ENCODE data around the gene INTS2.
"Not testable (repeated sequence)": the region's sequence is repeated elsewhere in the genome, so short reads cannot be mapped to it uniquely, and the experiment has no call there.

The INTS2 gene

DNA sequence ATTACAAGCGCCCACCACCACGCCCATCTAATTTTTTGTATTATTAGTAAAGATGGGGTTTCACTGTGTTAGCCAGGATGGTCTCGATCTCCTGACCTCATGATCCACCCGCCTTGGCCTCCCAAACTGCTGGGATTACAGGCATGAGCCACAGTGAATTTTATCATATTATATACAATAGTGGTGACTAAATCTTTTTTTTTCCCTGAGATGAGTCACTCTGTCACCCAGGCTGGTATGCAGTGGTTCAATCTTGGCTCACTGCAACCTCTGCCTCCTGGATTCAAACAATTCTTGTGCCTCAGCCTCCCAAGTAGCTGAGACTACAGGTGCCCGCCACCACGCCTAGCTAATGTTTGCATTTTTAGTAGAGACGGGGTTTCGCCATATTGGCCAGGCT is 41.9 kb downstream of the INTS2 start:
- not testable (repeated sequence) for DNase-seq

DNA sequence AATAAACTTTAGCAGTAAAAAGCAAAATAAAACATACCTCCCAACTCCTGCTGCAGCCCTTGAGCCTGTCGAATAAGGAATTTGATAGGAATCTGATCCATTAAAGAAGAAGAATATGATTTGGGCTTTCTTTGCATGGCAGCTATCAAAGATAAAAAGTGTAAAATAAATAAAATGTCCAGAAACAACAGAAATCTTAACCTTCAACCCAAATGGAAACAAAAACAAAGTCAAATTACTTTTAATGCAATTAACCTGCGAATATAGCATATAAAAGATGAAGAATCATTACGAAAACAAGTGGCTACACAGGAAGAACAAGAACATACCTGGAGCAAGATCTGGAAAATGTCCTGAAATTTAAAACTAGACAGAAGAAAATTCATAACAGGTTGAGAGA is 42.9 kb downstream of the INTS2 start:
- no peak for DNase-seq

DNA sequence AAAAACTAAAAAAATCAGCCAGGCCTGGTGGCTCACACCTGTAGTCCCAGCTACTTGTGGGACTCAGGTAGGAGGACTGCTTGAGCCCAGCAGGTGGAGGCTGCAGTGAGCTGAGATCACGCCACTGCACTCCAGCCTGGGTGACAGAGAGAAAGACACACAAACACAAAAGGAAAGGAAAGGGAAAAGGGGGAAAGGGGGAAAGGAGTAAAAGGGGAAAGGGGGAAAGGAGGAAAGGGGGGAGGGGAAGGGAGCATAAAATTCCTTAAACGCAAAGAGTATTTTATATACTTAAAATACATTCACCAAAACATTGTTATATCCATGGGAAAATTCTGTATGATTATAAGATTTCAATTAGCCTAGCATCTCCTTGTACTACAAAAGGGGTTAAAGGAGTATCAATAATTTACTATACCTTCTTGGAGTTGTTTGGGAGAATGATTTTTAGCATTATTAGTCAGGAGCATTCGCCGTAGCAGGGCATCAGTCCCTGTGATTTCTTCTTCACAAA is 47.1 kb downstream of the INTS2 start:
- DNase-seq = no peak

DNA sequence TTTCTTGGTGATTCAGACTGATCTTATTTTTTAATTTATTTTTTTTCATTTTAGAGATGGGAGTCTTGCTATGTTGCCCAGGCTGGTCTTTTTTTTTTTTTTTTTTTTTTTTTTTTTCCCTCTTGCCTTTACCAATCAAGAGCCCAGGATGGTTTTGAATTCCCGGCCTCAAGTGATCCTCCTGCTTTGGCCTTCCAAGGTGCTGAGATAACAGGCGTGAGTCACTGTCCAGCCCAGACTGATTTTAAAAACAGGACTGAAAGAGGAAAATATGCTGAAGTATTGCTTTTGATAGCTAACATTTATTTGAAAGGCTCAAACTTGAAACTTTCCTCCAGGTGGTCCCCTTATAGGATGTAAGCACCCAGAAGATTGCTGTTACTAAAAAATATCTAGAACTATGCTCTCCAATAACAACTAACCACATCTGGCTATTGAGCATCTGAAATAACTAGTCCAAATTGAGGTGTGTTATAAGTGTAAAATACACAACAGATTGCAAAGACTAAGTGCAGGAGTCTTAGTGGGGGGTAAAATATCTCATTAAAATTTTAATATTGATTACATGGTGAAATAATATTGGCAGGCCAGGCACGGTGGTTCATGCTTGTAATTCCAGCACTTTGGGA is 48.7 kb downstream of the INTS2 start:
- DNase-seq = no peak

DNA sequence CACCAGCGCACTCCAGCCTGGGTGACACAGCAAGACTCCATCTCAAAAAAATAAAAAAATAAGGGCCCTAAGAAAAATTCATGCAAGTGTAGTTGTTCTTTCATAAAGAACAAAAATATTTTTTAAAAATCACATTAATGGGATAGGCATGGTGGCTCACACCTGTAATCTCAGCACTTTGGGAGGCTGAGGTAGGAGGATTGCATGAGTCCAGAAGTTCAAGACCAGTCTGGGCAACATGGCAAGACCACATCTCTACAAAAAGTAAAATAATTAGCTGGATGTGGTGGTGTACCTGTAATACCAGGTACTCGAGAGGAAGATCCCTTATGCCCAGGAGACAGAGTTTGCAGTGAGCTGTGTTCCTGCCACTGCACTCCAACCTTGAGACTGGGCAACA is 49.3 kb downstream of the INTS2 start:
- DNase-seq = no peak

DNA sequence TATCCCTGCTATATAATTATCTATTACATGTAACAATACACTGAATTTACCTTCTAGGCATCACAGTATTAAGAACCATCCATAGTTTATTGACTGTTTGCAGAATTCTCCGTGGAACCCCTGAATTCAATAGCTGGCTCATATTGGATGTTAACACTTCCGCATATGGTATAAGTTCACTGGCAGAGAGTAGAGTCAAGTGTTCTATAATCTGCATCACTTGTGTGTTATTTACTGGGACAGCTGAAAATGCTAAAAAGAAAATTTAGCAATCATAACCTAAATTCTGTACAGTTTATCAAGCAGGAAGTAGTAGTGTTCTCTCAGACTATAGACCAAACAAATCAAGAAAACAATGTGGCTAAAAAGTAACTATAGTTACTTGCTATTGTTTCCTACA is 49.9 kb downstream of the INTS2 start:
- DNase-seq = no peak

DNA sequence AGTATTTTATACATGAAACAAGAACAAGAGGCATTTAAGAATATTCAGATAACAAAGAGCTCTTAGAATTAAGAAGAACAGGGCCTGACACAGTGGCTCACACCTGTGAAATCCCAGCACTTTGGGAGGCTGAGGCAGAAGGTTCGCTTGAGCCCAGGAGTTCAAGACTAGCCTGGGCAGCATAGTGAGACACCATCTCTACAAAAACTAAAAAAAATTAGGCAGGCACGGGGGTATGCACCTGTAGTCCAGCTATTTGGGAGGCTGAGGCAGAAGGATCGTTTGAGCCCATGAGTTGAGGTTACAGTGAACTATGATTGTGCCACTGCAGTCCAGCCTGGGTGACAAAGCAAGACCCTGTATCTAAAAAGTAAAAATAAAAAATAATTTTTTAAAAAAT is 52.0 kb downstream of the INTS2 start:
- no peak for DNase-seq

DNA sequence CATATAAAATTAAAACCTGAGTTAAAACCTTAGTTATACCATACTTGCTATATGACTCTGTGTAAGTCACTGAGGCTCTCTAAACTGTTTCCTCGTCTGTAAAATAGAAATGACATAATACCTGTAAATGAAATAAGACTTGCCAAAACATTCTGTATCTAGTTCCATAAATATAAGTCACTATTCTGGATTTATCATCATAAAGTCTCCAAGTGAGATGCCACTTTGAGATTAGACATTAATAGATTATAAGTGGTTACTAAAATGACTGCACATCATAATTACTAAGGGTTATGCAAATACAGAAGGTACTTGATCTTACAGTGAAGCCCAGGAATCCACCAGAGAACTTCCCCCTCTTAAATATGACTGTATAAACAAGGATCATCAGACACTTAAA is 52.5 kb downstream of the INTS2 start:
- DNase-seq = no peak

DNA sequence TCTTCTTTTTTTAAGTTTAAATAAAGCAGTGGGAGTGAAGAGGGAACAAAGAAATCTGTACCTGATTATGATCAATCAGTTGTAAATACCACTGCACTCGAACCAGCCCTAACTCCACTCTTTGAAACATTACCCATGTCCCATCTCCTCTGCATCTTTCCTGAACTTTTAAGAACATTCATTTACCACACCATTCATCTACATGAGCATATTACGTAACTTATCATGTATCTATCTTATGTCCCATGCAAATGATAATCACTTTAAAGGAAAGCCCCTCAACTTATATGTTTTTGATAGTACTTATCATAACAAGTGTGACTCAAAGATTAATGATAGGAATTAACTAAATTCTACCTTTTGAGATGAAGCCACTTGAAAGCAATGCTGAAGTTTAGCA is 53.7 kb downstream of the INTS2 start:
- DNase-seq = no peak

DNA sequence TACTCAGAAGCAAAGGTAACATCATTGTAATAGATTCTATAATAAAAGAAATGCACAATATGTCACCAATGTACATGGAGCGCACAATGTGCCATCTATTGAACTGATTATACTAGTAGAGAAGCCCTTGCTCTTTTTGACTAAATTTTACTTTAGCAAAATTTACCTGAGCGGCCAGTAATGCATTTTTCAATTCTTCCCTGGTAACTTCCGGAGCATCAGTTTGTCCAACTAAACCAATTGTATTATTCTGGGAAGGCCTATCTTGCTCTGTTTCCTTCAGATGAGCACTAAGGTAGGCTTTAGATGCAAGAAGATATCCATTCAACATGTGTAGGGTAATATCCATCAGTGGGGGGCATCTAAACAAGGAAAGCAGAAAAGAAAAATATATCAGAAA is 55.7 kb downstream of the INTS2 start:
- DNase-seq = no peak

DNA sequence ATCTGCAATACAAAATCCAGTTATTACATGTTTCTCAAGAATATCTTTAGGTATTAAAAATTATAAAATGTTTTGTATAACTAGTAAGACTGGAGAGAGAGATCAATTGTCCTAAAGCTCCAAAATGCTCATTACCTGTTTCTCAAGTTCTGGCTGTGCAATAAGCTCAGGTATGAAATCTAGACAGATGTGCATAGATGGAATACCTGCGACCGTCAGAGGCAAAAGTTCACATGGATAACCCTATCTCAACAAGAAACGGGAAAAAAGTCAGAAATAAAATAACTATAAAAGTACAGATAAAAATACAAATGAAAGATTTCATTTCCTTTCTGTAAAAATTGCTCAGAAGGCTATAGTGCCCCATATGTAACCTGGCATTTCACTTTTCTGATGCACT is 58.6 kb downstream of the INTS2 start:
- no peak for DNase-seq

DNA sequence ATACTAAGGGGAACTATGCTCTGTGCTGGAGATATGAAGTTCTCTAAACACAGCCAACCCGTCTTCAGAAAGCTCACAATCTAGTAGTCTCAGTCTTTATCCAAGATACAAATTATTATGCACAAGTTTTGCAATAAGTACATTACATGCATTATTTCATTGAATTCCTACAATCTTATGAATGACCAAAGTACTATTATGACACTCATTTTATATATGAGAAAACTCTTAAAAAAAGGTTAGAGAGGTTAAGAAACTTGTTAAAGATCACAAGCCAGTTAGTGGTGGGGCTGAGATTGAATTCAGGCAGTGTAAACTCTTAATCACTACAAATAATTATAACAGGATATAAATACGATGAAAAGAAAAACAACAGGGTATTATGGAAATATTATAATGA is 59.7 kb downstream of the INTS2 start:
- DNase-seq = no peak

DNA sequence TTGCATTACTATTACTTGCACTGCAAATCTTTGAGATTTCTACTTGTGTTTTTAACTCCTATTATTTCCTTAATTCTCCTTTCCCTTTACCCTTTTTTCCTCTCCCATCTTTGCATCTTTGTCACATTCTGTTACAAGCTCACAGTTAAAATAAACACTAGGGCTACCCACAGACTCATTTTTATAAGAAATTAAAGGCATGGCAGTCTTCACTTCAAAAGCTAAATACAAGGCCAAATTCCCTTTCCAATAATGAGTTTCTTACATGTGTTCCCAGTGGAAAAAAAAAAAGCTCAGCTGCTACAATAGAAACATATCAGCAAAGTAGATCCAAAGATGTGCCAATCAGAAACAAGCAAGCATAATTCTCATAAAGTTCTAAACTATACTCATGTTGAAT is 60.7 kb downstream of the INTS2 start:
- DNase-seq = no peak

DNA sequence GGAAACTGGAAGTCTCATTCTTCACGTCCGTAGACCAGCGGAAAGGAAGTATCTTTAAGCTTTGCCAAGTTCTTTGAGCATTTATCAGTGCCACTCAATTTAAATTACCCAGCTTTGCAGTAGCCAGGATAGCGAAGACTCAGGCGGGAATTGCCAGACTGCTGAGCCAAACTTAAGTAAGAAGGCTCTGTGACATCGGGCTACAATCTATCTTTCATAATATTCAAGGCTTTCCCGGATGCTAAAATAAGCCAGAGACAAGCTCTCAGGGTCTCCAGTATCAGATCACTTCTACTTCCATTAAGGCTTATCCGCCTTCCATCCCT is 64.0 kb downstream of the INTS2 start:
- DNase-seq = no peak

DNA sequence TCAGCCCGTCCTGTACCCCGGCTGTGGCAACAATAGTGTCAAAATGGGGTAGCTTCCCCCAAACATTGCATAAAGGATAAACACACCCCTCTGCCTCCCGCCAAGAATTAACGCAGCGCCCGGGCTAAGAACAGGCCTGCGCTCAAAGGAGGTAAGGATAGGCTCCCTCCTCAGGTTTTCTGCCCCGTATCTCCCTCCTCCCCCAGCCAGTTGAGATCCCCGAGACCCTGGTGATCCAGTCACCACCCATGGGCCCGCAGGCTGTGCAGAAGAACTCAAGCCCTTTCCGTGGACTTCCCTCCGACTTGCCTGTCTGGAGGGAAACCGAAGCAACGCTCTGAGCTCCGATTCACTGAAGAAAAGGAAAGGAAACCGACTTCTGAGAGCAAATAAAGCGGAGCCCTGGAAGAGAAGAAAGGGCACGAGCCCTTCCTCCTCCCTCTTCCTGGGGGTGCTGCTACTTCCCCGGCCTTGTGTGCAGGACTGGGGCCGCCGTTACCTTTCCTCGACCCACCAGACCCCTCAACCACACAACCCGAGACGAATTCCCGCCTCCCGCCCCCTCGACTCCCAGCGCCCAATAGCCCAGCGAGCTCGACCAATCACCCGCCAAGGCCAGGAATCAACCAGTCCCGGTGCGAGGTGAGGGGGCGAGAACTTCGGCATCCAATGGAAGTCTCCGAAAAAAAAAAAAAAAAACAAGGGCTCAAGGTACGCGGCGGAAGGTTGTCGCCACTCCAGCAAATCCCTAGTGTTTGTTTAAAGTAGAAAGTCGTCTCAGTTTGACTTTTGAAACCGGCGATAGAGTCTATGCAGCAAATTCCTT is 64.6 kb downstream of the INTS2 start, which contains the start of gene BRIP1:
BRIP1 (minus strand) TSS at position 554 of the 826 bp plus-strand sequence. CDS start 1,989 bp downstream, outside the sequence.
- DNase-seq = peak; percentile 78

DNA sequence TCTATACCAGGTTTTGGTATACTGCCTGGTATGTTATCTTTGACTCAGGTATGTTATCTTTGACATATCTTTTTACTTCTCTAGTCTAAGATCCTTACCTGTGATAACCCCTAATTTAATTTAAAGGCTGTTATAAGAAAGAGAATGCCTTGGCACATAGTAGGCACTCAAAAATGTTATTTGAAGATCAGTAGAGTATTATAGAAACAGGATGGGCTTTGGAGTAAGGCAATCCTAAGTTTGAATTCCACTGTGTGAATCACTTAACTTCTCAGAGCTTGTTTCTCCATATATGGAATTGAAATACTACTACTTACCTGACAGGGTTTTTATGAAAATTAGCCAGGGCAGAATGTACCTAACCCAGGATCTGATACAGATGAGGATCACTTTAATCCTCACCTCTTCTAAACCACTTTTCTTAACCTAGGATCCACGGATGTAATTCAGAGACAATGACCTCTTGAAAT is 65.6 kb downstream of the INTS2 start:
- no peak for DNase-seq

DNA sequence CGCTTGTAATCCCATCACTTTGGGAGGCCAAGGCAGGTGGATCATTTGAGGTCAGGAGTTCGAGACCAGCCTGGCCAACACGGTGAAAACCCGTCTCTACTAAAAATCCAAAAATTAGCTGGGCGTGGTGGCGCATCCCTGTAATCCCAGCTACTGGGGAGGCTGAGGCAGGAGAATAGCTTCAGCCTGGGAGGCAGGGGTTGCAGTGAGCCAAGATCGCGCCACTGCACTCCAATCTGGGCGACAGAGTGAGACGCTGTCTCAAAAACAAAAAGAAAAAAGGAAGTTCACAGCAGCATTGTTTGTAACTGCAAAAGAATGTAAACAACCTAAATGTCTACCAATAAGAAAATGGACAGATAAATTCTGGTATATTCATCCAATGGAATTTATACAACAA is 67.4 kb downstream of the INTS2 start:
- DNase-seq = not testable (repeated sequence)

DNA sequence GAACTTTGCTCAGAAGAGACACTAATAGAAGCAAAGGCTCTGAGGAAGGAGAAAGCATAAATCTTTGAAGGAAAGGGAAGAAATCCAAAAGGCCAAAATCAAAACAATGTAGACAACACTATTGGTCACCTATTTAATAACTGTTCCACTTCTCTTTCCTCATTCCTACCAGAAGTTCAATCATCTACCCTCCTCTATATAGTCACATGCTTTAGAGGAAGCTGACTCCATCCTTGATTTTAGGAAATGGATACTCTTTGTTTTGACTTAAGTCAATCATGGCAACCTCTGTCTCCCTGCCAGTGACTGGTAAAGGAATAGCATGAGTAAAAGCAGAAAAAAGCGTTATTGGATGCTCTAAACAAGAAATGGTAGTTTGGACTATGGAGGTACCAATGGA is 71.7 kb downstream of the INTS2 start:
- no peak for DNase-seq

DNA sequence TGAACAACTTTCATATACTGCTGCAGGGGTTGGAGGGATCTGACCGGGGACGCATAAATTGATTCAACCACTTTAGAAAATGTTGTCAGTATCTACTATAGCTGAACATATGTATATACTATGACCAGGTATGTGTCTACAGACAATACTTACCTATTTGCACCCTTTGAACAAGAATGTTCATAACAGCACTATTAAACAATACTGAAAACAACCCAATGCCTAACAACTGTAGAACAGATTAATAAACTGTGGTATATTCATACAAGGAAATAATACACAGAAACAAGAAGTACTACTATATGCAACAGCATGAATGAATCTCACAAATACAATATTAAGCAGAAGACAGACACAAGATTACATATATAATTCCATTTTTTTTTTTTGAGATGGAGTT is 74.9 kb downstream of the INTS2 start:
- no peak for DNase-seq

DNA sequence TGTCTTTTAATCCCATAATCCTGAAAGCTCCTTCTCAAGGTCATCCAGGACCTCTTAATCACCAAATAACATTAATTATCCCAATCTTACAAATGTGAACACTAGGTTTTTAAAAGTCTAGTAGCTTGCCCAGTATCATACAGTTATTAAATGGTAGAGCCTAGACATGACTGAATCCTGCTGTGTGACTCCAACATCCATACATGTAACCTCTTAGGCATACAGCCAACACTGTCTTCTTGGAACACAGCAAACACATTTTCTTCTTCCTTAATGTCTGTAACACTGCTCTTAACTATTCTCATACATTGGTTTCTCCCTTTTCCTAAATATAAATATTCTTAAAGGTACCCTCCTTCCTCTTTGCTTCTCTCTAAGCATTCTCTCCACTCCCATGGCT is 78.1 kb downstream of the INTS2 start:
- DNase-seq = no peak

DNA sequence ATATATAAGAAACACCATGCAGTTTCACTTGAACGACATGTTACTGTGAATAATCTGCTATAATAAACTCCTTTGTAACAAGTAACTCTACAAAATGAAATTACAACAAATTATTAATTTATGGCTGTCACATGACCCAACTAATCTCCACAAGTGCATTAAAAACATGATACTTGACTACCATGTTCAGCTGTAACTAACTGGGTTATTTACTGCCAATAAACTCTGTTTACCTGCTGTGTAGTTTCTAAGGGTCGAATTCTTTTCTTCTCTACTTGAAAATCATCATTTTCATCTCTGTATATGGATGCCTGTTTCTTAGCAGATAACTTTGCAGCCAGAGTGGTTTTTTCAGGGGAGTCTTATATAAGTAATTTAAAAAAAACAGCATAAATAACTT is 78.9 kb downstream of the INTS2 start:
- DNase-seq = no peak

DNA sequence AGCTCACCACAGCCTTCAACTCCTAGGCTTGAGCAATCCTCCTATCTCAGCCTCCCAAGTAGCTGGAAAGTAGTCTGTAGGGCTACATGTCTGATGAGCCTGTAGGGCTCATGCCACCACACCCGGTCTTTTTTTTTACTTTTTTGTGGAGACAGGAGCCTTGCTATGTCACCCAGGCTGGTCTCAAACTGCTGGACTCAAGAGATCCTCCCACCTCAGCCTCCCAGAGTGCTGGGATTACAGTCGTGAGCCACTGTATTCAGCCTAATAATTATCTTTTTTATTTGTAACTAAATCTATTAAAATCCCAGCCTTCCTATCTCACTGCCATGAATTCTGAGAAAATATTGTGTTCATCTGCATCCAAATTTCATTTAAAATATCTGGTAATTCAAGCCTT is 79.5 kb downstream of the INTS2 start:
- no peak for DNase-seq

DNA sequence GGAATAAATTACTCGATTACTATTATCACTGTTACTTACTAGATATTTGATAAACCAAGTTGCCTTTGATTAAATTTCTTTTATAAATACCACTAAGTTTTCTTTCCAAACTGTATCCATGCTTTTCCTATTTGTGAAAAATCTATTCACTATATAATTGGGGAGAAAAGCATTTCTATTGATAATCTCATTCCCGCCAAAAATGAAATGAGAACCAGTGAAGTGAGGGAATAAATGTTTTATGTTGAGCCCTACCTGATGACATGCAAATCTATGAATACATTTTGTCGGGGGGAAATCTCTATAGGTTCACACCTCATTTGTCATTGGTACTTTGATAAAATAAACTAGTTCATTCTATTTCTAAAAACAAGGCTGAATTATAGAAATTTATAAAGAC is 80.1 kb downstream of the INTS2 start:
- no peak for DNase-seq

DNA sequence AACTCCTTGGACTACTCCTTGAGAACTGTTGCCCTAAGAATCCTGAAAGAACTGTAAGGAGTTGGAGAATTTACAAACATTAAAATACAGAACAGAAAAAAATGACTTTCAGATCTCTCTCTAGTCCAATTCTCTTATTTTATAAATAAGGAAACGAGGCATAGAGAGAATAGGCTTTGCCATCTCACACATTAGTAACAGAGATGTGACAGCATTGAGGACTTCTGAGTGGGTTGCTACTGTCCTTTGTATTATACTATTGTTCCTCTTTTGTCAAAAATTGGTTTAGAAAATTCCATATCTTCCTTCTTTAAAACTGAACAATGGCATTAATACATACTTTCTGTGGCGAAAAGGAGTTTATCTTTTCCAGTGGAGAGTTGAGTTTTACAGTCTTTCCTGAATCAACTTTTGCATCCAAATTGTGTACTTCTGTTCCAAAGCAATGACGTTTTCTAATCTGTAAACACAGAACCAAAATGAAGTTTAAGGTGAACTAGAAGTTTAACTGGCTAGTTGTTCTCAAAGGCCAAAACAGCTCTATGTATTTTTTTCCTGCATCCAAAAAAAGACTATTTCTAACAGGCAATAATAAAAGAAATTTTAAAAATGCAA is 80.9 kb downstream of the INTS2 start:
- DNase-seq = no peak

Data from stimulated activated CD4-positive, alpha-beta T cell treated with anti-CD3 and anti-CD28 coated beads, Interleukin-12 subunit alpha, Interleukin-12 subunit beta, amount 100 ng/mL, for 4 hours (primary cell).